LoVo (cell line): ENCODE results near the gene FAM222A.

Experiments
- DNase-seq: peaks from one replicate; pipeline ENCODE4 v3.0.0-alpha.2; 2016; ENCODE audit warnings: low spot score

Gene FAM222A

DNA sequence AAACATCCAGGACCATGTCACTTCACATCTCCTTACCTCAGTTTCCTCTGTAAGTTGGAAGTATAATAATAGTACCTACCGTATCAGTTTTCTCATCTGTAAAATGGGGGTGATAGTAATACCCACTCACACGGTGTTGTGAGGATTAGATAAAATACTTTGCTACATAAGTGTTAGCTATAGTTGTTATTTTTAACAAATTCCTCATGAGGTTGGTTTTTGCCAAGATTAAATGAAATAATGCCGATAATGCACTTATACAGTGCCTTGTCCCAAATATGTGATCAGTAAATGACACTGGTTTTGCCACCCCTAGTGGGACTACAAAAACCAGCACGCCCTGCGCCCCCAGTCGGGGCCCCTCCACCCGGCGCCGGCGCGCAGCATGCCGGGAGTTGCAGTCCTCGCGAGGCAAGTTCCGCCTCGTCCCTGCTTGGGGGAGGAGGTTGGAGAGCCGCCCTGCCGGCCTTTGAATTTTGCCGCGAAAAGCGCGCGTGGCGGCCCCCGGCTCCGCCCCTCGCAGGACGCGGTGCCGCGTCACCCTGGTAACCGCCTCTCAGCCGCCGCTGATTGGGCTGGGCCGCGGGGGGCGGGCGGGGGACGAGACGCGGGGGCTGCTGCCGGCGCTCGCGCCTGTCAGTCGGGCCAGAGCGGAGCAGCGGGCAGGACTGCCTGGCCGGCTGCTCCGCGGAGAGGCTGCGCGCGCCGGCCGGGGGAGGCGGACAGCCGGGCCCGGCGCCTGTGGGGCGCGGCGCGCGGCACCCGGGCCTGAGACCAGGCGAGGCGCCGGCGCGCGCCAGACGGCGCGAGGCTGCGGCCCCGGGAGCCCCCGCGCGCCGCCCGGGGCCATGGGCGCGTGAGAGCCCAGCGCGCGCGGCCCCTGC lies at the start of gene FAM222A:
Gene FAM222A (plus strand): TSS at position 639 of the 884 bp plus-strand sequence. CDS start 30,322 bp downstream, outside the sequence.
- peak; percentile 97 for DNase-seq

DNA sequence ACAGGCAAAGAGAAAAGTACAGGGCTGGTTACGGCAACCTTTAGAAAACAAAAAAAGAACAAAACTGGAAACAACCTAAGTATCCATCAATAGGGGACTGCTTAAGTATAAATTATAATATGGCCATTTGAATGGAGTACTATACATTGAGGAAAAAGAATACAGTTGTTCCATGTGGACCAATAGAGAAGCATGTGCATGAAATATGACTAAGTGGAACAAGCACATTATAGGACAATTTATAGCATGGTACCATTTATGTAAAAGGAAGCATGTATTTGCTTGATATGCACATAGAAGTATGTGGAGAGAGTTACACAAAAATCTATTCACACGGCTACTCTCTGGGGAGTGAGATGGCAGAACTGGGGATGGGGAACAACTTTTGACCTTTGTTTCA lies 49.2 kb upstream of the FAM222A start:
- DNase-seq: no peak

DNA sequence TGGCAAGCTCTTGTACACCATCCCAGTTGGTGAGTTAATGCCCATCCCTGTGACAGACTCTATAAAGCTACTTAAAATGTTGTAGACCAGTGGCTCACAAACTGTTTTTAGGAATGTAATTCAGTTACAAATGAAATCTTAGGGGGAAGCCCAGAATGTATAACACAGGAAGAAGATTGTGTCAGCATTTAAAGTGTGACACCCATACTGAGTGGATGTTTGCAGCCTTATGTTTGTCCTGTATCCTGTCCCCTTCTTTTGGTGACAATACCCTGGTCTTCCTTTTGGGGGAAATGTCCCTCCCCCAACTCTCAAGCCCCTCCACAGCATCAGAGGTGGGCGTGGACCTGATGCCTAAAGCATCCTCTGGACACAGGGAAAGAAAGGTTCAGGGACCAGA lies 47.6 kb upstream of the FAM222A start:
- DNase-seq: no peak

DNA sequence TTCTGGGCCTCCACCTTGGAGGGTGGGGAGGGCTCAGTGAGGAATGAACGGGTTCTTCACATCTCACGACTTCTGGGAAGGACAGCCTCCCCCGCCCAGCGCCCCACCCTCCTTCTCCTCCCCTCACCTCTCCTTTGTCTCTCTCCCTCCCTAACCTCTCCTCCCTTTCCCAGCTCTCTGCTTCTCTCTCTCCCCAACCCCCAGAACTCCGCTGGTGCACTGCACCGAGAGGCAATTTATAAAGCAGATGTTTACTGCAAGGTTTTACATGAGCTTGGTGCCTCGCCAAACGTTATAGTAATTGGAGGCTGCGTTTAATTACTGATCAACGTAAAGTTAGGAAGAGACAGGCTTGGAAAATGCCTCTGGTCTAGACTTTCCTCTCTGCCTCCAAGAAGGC lies 42.9 kb upstream of the FAM222A start:
- DNase-seq: no peak

DNA sequence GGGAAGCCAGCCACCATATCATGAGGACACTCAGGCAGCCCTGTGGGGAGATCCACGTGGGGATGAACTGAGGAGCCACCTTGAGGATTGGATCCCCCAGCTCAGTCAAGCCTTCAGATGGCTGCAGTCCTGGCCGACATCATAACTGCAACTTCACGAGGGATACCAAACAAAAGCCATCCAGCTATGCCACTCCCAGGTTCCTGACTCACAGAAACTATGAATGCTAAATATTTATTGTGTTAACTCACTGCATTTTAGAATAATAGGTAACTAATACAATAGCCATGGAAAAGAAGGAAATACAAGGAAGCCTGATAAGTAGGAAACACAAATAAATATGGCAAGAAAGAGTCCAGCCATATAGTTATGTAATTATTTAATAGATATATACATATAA lies 42.1 kb upstream of the FAM222A start:
- DNase-seq: no peak

DNA sequence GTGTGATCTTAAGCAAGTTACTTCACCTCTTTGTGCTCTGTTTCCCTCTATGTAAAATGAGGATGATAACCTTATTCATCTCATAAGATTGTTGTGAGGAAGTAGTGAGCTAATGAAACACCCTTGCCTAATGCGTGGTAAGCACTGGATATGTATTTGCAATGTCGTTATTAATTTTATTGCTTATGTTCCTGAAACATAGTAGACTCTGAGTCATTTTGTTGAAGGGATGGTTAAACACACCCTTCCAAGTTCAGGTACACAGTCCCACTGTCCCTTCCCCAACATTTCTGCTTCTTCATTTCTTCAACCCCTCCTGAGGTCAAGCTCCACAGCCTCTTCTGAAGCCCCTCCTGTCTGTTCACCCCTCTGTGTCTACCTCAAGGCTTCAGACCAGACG lies 40.2 kb upstream of the FAM222A start:
- DNase-seq: no peak

DNA sequence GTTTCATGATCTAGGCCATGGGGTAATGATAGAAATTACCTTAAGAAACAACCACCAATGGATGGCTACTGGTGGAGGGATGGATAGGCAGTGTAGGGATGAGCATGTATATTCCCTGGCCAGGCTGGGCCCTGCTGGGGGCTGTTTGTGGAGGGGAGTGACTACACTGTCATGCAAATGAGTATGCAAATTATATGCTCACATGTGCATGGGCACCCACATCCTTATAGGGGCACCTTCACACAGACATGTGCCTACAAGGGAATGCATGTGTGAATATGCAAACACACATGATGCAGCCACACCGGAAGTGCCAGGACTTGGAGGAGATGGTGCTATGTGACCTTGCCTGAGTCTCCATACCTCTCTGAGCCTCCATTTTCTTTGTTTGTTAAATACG lies 39.7 kb upstream of the FAM222A start:
- DNase-seq: no peak

DNA sequence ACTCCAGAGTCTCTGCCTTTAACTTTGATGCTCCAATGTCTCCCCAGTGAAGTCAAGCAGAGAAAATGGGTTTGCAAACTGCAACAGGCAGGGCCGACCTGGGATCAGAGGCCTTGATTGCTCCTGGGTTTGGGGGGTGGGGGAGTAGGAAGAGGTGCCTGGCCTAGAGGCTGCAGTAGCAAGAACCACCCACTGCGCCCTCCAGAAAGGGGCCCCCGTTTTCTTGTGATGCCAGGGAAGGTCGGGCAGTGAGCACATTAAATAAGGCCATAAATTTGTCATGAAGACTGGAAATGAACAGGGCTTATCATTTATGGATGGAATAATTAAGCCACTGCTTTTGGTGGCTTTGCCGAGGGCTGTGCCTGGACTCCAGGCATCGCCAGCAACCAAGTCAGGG lies 38.2 kb upstream of the FAM222A start:
- no peak for DNase-seq

DNA sequence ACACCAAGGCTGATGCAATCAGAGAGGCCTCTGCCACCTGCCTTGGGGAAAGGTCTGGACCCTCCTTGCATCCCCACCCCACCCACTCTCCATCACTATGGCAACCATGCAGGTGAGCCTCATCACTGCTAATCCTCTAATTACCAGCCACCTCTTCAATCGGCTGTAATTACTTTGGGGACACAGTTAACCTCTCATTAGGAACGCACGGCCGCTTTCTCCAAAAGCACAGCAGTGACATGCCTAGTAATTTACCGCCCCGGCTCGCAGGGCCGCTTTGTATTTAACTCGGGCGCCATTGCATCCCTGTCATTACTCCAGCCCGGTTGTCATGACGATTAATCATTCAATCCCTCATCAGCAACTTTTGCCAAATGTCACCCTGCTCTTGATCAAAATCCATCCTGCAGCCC lies 36.3 kb upstream of the FAM222A start:
- no peak for DNase-seq

DNA sequence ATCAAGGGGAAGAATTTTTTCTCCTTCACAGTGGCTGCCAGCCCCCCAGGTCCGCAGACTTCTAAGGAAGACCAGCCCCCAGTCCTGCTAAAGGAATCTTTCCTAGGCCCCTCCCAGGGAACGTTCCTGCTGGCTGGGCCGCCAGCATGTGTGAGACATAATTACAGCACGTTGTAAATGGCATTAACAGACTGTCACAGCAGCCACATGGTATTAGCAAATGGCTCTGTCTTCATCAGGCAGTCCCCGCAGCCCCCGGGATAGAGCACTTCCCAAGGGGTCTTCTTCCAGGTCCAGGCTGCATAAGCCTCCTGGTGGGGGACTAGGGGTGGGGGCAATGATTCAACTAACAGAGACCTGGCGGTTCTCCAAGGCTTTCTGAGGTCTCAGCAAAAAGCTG lies 34.9 kb upstream of the FAM222A start:
- DNase-seq: no peak

DNA sequence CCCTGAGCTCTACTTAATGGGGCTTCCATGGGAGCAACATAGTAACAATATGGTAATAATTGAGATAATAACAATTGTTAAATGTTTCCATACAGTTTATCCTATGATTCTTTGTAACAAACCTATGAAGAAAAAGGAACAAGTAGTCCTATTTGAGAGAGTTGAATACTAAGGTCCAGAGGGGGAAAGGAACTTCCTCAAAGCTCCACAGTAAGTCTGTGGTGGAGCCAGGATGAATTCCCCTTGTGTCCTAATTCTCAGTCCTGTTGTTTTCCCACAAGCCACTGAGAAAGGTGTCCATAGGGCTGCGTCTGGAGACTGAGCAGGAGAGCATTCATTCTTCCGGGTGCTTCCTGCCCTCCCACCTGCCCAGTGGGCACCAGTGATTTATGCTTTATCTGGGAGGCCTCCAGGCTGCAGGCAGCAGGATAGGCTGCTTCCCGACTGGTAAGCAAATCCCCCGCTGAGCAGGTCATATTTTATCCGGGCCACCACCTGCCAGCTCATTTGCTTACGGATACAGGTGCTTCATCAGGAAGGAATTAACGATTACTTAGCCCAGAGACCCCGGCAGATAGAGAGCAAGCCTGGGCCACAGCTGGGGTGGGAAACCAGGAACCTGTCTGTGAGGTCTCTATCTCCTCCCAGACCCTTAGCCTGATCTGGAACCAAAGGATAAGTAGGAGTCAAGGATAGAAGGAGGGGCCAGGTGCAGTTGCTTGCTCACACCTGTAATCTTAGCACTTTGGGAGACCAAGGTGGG lies 33.9 kb upstream of the FAM222A start:
- DNase-seq: no peak

DNA sequence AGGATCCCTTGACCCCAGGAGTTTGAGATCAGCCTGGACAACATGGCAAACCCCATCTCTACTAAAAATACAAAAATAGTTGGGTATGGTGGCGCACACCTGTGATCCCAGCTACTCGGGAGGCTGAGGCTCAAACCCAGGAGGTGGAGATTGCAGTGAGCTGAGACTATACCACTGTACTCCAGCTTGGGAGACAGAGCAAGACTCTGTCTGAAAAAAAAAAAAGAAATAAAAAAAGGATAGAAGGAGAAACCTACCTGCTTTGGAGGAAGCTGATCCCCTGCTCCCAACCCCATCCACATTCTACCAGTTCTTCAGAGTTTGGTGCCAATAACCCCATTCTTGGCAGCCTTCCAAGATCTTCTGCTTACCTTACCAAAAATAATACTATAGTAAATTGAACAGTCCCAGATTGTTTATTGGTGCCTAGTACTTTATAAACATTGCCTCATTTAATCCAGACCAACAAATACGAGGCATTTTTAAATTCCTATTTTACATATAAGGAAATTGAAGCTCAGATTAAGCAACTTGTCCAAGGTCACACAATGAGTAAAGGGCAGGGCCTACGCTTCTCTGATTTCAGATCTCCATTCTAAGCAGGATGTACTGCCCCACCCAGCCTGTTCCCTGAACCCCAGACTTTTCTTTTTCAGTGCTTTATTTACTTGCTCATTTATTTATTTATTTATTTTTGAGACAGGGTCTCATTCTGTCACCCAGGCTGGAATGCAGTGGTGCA lies 33.2 kb upstream of the FAM222A start:
- DNase-seq: peak; percentile 23

DNA sequence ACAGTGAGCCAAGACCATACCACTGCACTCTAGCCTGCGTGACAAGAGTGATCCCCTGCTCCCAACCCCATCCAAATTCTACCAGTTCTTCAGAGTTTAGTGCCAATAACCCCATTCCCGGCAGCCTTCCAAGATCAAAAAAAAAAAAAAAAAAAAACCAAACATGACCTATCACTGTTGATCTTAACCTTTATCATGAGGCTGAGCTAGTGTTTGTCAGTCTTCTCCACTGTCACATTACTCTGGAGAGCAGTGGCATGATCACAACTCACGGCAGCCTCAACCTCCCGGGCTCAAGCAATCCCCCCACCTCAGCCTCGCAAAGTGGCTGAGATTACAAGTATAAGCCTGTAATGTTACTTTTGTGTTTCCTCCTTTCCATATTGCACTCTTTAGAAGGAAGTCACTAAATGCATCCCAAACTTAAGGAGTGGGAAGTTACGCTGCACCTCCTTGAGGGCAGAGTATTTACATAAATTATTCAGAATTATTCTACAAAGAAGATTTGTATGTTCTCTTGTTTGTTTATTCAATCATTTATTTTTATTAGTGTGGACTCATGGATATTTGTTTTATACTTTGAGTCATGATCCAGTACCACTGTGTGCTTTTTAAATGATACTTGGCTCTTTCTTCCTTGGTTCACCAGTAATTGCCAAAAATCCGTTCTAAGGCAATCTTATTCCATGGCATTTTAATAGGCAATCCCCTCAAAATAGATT lies 31.5 kb upstream of the FAM222A start:
- DNase-seq: no peak

DNA sequence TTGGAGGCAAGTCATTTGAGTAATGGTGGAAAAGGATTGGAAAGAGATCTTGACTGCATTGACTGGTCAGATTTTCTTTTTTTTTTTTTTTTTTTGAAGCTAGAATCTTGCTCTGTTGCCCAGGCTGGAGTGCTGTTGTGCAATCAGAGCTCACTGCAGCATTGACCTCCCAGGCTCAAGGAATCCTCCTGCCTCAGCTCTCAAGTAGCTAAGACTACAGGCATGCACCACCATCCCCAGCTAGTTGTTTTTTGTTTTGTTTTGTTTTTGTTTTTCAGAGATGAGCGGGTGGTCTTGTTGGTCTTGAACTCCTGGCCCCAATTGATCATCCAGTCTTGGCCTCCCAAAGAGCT lies 30.9 kb upstream of the FAM222A start:
- DNase-seq: no peak

DNA sequence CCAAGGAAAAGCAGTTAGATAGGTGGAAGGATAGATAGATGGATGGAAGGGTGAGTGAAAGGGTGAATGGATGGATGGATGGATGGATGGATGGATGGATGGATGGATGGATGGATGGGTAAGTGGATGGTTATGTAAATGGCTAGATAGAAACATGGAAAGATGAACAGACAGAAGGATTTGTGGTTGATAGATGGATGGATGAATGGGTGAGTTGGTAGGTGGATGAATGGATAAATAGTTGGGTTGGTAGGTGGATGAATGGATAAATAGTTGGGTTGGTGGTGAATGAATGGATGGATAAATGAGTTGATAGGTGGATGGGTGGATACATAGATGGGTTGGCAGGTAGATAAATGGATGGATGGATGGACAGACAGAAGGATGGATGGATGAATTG lies 30.3 kb upstream of the FAM222A start:
- DNase-seq: no peak

DNA sequence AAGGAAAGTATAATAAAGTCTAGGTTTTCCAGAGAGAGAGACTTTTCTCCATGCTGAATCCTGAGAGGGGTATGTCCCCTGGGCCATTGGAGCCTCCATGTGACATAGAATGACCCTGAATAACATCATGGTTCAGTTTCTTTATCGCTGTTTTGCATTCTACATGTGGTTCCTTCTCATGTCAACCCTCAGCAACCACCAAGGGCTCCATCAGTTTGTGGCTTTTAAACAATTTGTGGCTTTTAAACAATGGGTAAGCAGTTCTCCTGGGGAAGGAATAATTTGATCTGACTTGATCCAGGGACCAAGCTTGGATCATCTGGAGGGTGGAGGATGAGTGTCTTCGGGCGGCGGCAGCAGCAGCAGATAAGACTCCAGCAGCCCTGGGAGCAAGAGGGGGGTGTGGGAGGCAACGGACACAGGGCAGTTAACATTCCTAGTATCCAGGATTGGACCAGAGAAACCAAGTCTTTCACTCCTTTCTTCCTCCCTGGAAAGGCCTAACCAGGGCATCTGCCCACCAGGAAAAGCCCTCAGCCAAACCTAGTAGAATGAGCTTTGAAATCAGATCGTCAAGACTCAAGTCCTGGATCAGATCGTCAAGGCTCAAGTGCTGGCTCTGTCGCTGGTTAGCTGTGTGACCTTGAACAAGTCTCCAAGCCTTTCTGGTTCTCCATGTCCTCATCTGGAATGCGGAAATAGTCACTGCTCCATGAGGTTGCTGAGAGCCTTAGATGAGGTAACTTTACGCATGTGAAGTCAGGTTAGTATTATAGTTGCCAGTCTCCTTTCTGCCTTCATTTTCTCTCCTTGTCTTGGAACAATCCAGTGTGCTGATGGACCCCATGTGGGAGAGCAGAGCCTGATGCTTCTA lies 27.8 kb upstream of the FAM222A start:
- DNase-seq: no peak

DNA sequence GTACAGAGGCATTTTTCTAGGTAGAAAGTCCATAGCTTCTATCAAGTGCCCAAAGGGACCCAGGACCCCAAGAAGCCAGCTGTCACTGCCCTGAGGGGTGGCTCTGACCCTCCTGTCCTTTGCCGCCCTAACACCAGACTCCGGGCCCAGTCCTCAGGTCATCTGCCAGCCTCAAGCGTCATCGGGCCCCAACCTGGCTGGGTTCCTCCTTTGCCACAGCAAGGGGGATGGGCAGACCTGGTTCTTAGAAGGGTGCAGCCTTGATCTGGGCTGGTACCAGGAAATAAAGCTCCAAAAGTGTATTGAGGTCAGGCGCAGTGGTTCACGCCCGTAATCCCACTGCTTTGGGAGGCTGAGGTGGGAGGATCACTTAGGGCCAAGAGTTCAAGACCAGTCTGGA lies 27.1 kb upstream of the FAM222A start:
- no peak for DNase-seq

DNA sequence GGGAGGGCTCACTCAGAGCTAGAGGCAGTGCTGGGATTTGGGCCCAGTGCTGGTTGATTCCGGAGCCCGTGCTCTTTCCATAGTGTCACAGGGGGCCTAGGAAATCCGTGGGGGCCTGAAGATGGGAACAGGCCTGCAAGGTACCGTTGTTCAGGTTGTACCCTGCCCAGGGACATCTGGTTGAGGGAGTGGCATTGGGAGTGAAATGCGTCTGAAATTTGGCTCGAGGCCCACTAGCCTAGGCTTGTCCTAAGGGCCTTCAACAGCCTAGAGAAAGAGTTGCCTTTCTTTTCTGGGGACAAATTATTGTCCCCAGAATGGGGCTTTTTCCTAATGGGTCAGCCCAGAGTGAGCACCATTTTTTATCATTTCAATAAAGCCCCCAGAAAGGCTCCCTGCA lies 26.4 kb upstream of the FAM222A start:
- DNase-seq: no peak

DNA sequence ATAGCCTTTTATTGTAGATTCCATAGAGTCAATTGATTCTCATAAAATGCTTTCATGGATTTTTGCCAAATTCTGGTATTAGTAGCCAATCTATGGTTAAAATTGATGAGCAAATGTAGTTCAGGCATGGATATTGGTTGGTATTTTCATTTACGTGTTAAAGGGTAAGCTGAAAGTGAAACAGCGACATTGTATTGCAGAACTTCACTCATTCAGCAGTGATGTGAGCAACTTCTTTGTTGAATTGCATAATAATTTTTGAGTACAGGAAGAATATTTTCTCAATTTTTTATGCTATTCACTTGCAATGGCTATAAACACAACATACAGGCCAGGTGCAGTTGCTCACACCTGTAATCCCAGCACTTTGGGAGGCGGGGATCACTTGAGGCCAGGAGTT lies 24.2 kb upstream of the FAM222A start:
- no peak for DNase-seq

DNA sequence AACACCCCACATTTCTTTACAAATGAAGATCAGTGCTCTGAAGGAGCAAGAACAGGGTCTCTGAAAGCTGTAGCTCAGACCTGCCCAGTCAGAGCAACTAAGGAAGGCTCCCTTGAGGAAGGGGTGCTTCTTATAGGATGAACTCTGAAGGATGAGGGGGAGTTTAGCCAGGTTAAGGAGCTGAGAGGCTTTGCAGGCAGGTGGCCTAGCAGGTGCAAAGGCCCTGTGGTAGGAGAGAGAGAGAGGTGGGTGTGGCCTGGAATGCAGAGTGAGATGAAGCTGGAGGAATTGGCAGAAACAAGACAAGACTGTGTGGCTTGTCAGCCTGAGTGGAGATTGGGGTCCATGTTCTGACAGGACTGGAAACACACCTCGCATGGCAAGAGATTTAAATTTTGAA lies 20.5 kb upstream of the FAM222A start:
- DNase-seq: no peak
